Nephron progenitor cell (in vitro differentiated cells): ENCODE data around the gene AP2A2.
A peak's percentile ranks its signal among the peaks of the same experiment; 100 is the strongest.

ENCODE experiments used
- DNase-seq: peaks from one replicate; pipeline ENCODE4 v3.0.0; 2021
- H3K27ac Mint-ChIP-seq: 2 replicates; pipeline ENCODE4 v1.8.0; 2021; ENCODE audit warnings: mild to moderate bottlenecking, moderate library complexity, mixed read lengths
- H3K27me3 Mint-ChIP-seq: 2 replicates; pipeline ENCODE4 v1.8.0; 2021; ENCODE audit warnings: mild to moderate bottlenecking, low read depth, mixed read lengths; ENCODE audit not compliant: poor library complexity
- H3K36me3 Mint-ChIP-seq: 2 replicates; pipeline ENCODE4 v1.8.0; 2021; ENCODE audit warnings: low read depth, mixed read lengths
- H3K4me1 Mint-ChIP-seq: 2 replicates; pipeline ENCODE4 v1.8.0; 2021; ENCODE audit warnings: mixed read lengths
- H3K4me3 Mint-ChIP-seq: 2 replicates; pipeline ENCODE4 v1.8.0; 2021; ENCODE audit warnings: mild to moderate bottlenecking, moderate library complexity, mixed read lengths
- H3K9me3 Mint-ChIP-seq: 2 replicates; pipeline ENCODE4 v1.8.0; 2021; ENCODE audit warnings: mild to moderate bottlenecking, moderate library complexity, mixed read lengths
- TF ChIP-seq, protein P1 (sequence below): fragments of 200-600 bp; sonication (generic); IDR thresholded peaks from 2 replicates; pipeline ENCODE4 v1.5.0; 2021; ENCODE audit warnings: antibody characterized with exemption

The AP2A2 gene

DNA sequence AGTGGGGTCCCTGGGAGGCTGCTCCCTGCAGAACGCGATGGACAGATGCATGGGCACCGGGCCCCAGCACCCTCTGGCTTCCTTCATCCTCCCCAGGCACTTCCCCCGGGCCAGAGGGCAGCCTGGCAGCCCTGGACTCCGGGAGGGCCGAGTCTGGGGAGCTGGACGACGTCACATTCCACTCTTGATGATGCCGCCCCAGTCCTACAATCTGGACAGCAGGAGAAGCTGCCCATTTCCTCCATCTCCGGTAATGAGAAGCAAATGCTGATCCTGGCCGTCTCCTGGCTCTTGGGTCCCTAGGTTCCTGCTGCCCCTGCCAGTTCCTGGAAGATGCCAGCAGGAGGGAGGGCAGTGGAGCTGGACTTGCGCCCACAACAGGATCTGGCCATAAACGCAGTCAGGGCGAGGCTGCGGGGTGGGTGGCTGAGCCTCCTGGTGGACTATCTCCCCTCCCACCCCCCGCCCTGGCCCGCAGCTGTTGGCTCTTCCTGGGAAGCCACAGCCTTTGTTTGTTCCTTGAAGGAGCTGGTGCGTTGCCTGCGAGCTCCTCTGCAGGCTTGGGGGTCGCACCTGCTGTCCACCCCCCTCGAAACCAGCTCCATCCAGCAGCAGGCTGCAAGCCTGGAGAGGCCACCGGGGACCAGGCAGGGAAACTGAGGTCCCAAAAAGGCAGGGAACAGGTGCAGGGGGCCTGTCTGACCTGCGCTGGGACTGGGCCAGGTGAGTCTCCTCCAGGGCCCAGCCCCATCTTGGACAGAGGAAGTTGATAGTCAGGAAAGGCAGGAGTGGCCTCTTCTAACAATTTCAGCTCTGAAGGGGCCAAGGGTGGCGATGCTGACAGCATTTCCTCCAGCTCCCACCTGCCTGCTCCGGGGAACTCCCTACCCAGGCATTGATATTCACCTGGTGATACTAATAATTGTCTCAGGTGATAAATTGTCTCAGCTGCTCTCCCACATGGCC, 128.8 kb downstream of the AP2A2 start:
- no peaks in the 10 kb centered on the region for H3K36me3 Mint-ChIP-seq
- DNase-seq = peak; percentile 7
- peaks cover 10% of the 10 kb centered on the region for H3K27me3 Mint-ChIP-seq
- no peaks in the 10 kb centered on the region for H3K9me3 Mint-ChIP-seq
- TF ChIP-seq, protein P1, sequence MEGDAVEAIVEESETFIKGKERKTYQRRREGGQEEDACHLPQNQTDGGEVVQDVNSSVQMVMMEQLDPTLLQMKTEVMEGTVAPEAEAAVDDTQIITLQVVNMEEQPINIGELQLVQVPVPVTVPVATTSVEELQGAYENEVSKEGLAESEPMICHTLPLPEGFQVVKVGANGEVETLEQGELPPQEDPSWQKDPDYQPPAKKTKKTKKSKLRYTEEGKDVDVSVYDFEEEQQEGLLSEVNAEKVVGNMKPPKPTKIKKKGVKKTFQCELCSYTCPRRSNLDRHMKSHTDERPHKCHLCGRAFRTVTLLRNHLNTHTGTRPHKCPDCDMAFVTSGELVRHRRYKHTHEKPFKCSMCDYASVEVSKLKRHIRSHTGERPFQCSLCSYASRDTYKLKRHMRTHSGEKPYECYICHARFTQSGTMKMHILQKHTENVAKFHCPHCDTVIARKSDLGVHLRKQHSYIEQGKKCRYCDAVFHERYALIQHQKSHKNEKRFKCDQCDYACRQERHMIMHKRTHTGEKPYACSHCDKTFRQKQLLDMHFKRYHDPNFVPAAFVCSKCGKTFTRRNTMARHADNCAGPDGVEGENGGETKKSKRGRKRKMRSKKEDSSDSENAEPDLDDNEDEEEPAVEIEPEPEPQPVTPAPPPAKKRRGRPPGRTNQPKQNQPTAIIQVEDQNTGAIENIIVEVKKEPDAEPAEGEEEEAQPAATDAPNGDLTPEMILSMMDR = no peak
- H3K4me3 Mint-ChIP-seq = no peak overlapping the region
- no peak overlapping the region for H3K27ac Mint-ChIP-seq
- peaks cover 32% of the 10 kb centered on the region for H3K4me1 Mint-ChIP-seq

DNA sequence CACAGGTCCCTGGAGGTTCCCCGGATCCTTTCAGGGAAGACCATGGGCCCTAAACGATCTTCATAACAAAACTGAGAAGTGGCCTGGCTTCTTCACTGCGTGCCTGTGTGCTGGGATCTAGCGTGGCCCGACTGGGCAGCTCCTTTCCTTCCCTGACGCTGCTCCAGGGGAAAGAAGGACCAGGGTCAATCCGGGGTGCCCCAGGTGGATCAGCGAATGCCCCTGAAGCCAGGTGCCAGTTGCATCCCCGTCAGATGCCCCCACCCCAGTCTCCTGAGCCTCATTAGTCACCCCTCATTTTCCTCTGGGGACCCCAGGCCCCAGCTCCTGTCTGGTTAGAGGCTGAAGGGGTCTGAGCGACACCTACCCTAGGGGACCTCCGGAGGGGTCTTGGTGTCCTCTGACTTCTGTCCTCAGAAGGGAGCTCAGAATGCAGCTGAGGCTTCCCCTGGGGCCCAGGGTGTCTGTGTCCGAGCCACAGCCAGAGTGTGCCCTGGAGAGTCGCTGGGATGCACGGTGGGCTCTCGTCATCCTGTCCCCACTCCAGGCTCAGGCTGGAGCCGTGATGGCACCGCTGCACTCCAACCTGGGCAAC, 129.5 kb downstream of the AP2A2 start:
- no peaks in the 10 kb centered on the region for H3K9me3 Mint-ChIP-seq

DNA sequence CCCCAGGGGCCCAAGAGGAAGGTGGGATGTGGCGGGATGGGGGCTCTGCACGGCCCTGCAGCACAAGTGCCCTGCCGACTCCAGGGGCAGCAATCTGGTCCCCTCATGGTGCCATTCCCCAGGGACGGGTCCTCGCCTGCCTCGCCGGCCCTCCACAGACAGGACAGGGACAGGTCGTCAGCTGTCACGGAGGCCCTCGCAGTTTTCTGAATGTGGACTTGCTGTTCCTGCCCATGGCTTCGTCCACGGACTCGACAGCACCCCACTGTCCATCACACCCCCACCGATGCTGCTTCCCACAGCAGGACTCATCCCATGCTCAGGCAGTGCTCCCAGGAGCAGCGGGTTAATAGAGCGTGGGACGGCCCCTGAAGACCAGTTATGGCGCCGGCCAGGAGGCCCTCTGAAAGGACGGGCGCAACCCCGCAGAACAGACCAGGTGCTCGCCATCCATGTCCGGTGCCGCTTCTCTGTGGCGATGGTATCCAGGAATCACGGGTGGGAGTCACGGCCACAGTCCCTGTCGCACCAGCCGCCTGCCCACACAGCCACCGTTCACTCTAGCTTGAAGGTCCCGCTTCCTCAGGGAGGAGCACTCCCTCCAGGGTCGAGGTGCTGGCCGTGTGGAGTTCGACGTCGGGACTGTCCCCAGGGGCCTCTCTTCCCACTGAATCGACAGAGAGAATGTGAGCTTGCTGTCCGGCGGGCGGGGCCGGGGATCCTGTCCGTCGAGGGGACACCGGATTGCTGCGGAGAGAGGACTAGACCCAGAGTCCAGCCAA, 130.5 kb downstream of the AP2A2 start:
- TF ChIP-seq, protein P1 = no peak
- peak overlapping the region; percentile 29 for H3K27ac Mint-ChIP-seq
- H3K36me3 Mint-ChIP-seq = no peaks in the 10 kb centered on the region
- H3K4me1 Mint-ChIP-seq = peaks cover 35% of the 10 kb centered on the region
- DNase-seq = peak; percentile 4
- H3K9me3 Mint-ChIP-seq = peaks cover 6% of the 10 kb centered on the region
- no peak overlapping the region for H3K4me3 Mint-ChIP-seq
- peaks cover 16% of the 10 kb centered on the region for H3K27me3 Mint-ChIP-seq

More for the DNA sequence above, 129.5 kb downstream of the AP2A2 start:
- H3K27ac Mint-ChIP-seq = no peak overlapping the region
- H3K36me3 Mint-ChIP-seq = no peaks in the 10 kb centered on the region
- TF ChIP-seq, protein P1 = no peak
- peak; percentile 1 for DNase-seq
- peaks cover 10% of the 10 kb centered on the region for H3K27me3 Mint-ChIP-seq
- no peak overlapping the region for H3K4me3 Mint-ChIP-seq
- peaks cover 35% of the 10 kb centered on the region for H3K4me1 Mint-ChIP-seq

DNA sequence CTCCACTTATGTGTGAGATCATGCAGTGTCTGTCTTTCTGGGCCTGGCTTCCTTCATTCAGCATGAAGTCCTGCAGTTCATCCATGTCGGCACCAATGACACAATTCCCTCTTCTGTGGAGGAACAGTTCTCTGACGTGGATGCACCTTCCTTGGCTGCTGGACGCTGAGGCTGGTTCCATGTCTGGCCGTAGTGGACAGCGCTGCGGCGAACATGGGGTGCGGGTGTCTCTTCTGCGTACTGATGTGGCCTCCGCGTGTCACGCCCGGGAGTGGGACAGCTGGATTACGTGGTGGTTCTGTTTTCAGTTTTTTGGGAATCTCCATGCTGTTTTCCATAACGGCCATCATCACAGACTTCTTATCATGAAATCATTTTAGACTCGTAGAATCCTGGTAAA, 132.1 kb downstream of the AP2A2 start:
- H3K27ac Mint-ChIP-seq = no peak overlapping the region
- H3K36me3 Mint-ChIP-seq = no peaks in the 10 kb centered on the region
- no peak overlapping the region for H3K4me3 Mint-ChIP-seq
- H3K27me3 Mint-ChIP-seq = peaks cover 22% of the 10 kb centered on the region
- H3K9me3 Mint-ChIP-seq = peaks cover 22% of the 10 kb centered on the region
- TF ChIP-seq, protein P1 = no peak
- peaks cover 35% of the 10 kb centered on the region for H3K4me1 Mint-ChIP-seq
- DNase-seq = no peak

DNA sequence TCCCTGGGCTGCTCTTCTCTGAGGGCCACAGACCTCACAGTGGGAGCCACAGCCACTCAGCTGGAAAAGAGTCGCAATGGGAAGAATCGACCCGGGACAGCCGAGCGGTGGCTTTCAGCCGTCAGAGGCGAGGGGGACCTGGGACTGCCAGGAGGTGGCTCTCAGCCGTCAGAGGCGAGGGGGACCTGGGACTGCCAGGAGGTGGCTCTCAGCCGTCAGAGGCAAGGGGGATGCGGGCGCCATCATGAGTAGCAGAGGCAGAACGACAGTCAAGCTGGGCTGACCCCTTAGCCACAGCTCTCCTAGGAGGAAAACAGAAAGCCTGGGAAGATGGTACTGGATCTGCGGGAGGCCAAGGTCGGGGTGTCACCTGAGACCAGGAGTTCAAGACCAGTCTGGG, 134.1 kb downstream of the AP2A2 start:
- H3K9me3 Mint-ChIP-seq = peaks cover 35% of the 10 kb centered on the region
- H3K27ac Mint-ChIP-seq = no peak overlapping the region
- H3K4me3 Mint-ChIP-seq = no peak overlapping the region
- H3K4me1 Mint-ChIP-seq = peaks cover 35% of the 10 kb centered on the region
- TF ChIP-seq, protein P1 = no peak
- peaks cover 26% of the 10 kb centered on the region for H3K27me3 Mint-ChIP-seq
- no peaks in the 10 kb centered on the region for H3K36me3 Mint-ChIP-seq
- DNase-seq = peak; percentile 2
